NCI-H2107 (cell line): Measurements from ENCODE around the gene NUDCD3.

Experiments used
- DNase-seq: peaks from one replicate; lab custom pipeline; 2025; lab: John Stamatoyannopoulos, UW

NUDCD3 gene

GRCh38 chr7:44400033-44400511 lies 90.4 kb downstream of the NUDCD3 start:
- DNase-seq: no peak

GRCh38 chr7:44398953-44399574 lies 91.4 kb downstream of the NUDCD3 start:
- peak; percentile 88 for DNase-seq

- peak; percentile 47 for DNase-seq
Measured at GRCh38 chr7:44398511-44398911, 91.9 kb downstream of the NUDCD3 start.

GRCh38 chr7:44396931-44397545 lies 93.4 kb downstream of the NUDCD3 start:
- DNase-seq: no peak

- no peak for DNase-seq
Measured at GRCh38 chr7:44396496-44396895, 94.0 kb downstream of the NUDCD3 start.

GRCh38 chr7:44395067-44395466 lies 95.4 kb downstream of the NUDCD3 start:
- DNase-seq: no peak

- no peak for DNase-seq
Measured at GRCh38 chr7:44394636-44395035, 95.8 kb downstream of the NUDCD3 start.

GRCh38 chr7:44394112-44394447 lies 96.4 kb downstream of the NUDCD3 start:
- no peak for DNase-seq

GRCh38 chr7:44393238-44394111 lies 97.0 kb downstream of the NUDCD3 start:
- DNase-seq: no peak

- no peak for DNase-seq
Measured at GRCh38 chr7:44392618-44393010, 97.8 kb downstream of the NUDCD3 start.

- no peak for DNase-seq
Measured at GRCh38 chr7:44391746-44392617, 98.5 kb downstream of the NUDCD3 start.

GRCh38 chr7:44391171-44391570 lies 99.3 kb downstream of the NUDCD3 start:
- DNase-seq: no peak

- no peak for DNase-seq
Measured at GRCh38 chr7:44390701-44391100, 99.8 kb downstream of the NUDCD3 start.

- no peak for DNase-seq
Measured at GRCh38 chr7:44388089-44388970, 102.1 kb downstream of the NUDCD3 start.

- no peak for DNase-seq
Measured at GRCh38 chr7:44387389-44387788, 103.1 kb downstream of the NUDCD3 start.

GRCh38 chr7:44386139-44386913 lies 104.1 kb downstream of the NUDCD3 start:
- no peak for DNase-seq

GRCh38 chr7:44385434-44386138 lies 104.9 kb downstream of the NUDCD3 start:
- no peak for DNase-seq

- no peak for DNase-seq
Measured at GRCh38 chr7:44384586-44385433, 105.6 kb downstream of the NUDCD3 start.

GRCh38 chr7:44383566-44383965 lies 106.9 kb downstream of the NUDCD3 start:
- DNase-seq: no peak
